ENCODE results near the gene POLD2. TPM values are rescaled to one million over a fixed set of nuclear protein-coding genes. Genes with fewer than 3 reads are reported as not detected.

Gene POLD2
- total RNA-seq, 1 experiment from 2014 or later: 131 TPM

- DNase-seq: no peak
- no peak overlapping the region for H2AFZ ChIP-seq (ENCODE audit: low read length)
- no peak overlapping the region for H3K4me2 ChIP-seq (ENCODE audit: insufficient read depth, insufficient read length, low read length)
- TF ChIP-seq CTCF (conservative IDR thresholded peaks at IDR 0.05): no peak
- Mint-ChIP-seq H3K9me3 (no peaks in the 10 kb centered on the region), H3K4me3 (no peak overlapping the region), H3K27me3 (ENCODE audit: low read depth) (no peaks in the 10 kb centered on the region; the same call in 1 of the 2 replicates), H3K4me1 (0 out of 4 replicates have a peak, but pooled peaks cover 0 to 4% of the 10 kb centered on the region in 2 experiments), H3K36me3 (ENCODE audit: insufficient read depth in 1 of 3, low read depth in 3 of 3) (peaks cover 21 to 63% (median 58%) of the 10 kb centered on the region in 3 experiments; a peak in 6 of 7 replicates), H3K27ac (peak overlapping the region in 1 of 3 experiments; percentile 62; a peak in 1 of 7 replicates)
- H3K27me3 ChIP-seq (ENCODE audit: insufficient read depth, low read length): no peaks in the 10 kb centered on the region
- H3K4ac ChIP-seq (ENCODE audit: low read depth, low read length): no peak overlapping the region
- H3K14ac ChIP-seq (ENCODE audit: insufficient read depth, low read length): no peak overlapping the region
- no peaks in the 10 kb centered on the region for H3K79me2 ChIP-seq (ENCODE audit: insufficient read depth, low read length)
- no peak overlapping the region for H3K23ac ChIP-seq (ENCODE audit: insufficient read length, low read depth, low read length)
- no peaks in the 10 kb centered on the region for H3K23me2 ChIP-seq (ENCODE audit: insufficient read length, low read depth, low read length, poor library complexity, severe bottlenecking)
- H4K91ac ChIP-seq (ENCODE audit: insufficient read length, low read depth, low read length): no peak overlapping the region
- H2BK12ac ChIP-seq (ENCODE audit: insufficient read length, low read depth, low read length): no peak overlapping the region
- H3T11ph ChIP-seq (ENCODE audit: low read length): no peak overlapping the region
- no peak overlapping the region for H3K56ac ChIP-seq (ENCODE audit: insufficient read length, low read depth, low read length)
- H4K8ac ChIP-seq (replicated peaks; ENCODE audit: insufficient read length, low read depth, low read length): no peak overlapping the region
- H2BK5ac ChIP-seq (ENCODE audit: insufficient read length, low read length): no peak overlapping the region
- H3K18ac ChIP-seq (ENCODE audit: insufficient read length, low read depth, low read length): no peak overlapping the region
- H4K5ac ChIP-seq (ENCODE audit: insufficient read length, low read depth, low read length): no peak overlapping the region
- no CpG with 5 or more reads among the region's 34 CpGs for WGBS (ENCODE audit: extremely low coverage, insufficient read length, low lambda C conversion rate)
- no peaks in the 10 kb centered on the region for H3K4me1 ChIP-seq (ENCODE audit: insufficient read depth, low read length)
- H2BK15ac ChIP-seq (ENCODE audit: low read depth, low read length): no peak overlapping the region
- no peak overlapping the region for H2AK5ac ChIP-seq (ENCODE audit: insufficient read length, low read length)
- H2BK20ac ChIP-seq (ENCODE audit: low read depth, low read length, poor library complexity, severe bottlenecking): no peak overlapping the region
- H3K9ac ChIP-seq (ENCODE audit: extremely low read depth, insufficient read length, low read length): no peak overlapping the region
- no peak overlapping the region for H2BK120ac ChIP-seq (ENCODE audit: low read depth, low read length, poor library complexity, severe bottlenecking)
- no peaks in the 10 kb centered on the region for H4K20me1 ChIP-seq (ENCODE audit: control insufficient read depth, insufficient read depth, insufficient read length)
- H3K27ac ChIP-seq (ENCODE audit: insufficient read length, low read depth, low read length): no peak overlapping the region
- no peaks in the 10 kb centered on the region for H3K79me1 ChIP-seq (ENCODE audit: insufficient read depth, low read depth, low read length, poor library complexity, severe bottlenecking)
- H3K9me3 ChIP-seq (ENCODE audit: control insufficient read depth, low read depth, low read length): no peaks in the 10 kb centered on the region
Measured at GRCh38 chr7:44112997-44113763, 10.2 kb downstream of the POLD2 start.
